GM19328 (cell line): ENCODE measurements around the gene WWOX.
A peak's percentile ranks its signal among the peaks of the same experiment; 100 is the strongest.
"Not testable (repeated sequence)": the region's sequence is repeated elsewhere in the genome, so short reads cannot be mapped to it uniquely, and the experiment has no call there.

Experiments
- ATAC-seq: cut with Tn5 transposase; IDR thresholded peaks from one replicate; pipeline ENCODE4 v1.9.1; 2021; ENCODE audit warnings: mild to moderate bottlenecking, moderate library complexity; ENCODE audit not compliant: unreplicated experiment

WWOX gene

GRCh38 chr16:78099271-78100111, at the start of gene WWOX:
Gene WWOX, plus strand, starts transcription at chr16:78099654.
- ATAC-seq = peak; percentile 97

GRCh38 chr16:78050734-78051400, 48.6 kb upstream of the WWOX start:
- ATAC-seq = no peak

- no peak for ATAC-seq
These were observed 41.5 kb upstream of the WWOX start for GRCh38 chr16:78057803-78058564.

- not testable (repeated sequence) for ATAC-seq
These were observed 39.6 kb upstream of the WWOX start for GRCh38 chr16:78059806-78060205.

GRCh38 chr16:78060295-78060694, 39.2 kb upstream of the WWOX start:
- no peak for ATAC-seq

GRCh38 chr16:78060809-78061208, 38.6 kb upstream of the WWOX start:
- no peak for ATAC-seq

- no peak for ATAC-seq
These were observed 34.1 kb upstream of the WWOX start for GRCh38 chr16:78065319-78065718.

- ATAC-seq = no peak
These were observed 29.5 kb upstream of the WWOX start for GRCh38 chr16:78069913-78070312.

GRCh38 chr16:78072275-78072674, 27.2 kb upstream of the WWOX start:
- ATAC-seq = no peak

GRCh38 chr16:78075800-78076199, 23.7 kb upstream of the WWOX start:
- ATAC-seq = no peak

GRCh38 chr16:78081341-78081740, 18.1 kb upstream of the WWOX start:
- ATAC-seq = no peak

- ATAC-seq = no peak
These were observed 8.0 kb upstream of the WWOX start for GRCh38 chr16:78091419-78091818.

- ATAC-seq = no peak
These were observed 6.7 kb upstream of the WWOX start for GRCh38 chr16:78092758-78093157.

- ATAC-seq = no peak
These were observed 5.3 kb upstream of the WWOX start for GRCh38 chr16:78094166-78094565.

GRCh38 chr16:78094998-78095397, 4.5 kb upstream of the WWOX start:
- no peak for ATAC-seq

- no peak for ATAC-seq
These were observed 3.1 kb upstream of the WWOX start for GRCh38 chr16:78096386-78096785.

GRCh38 chr16:78097548-78097947, 1.9 kb upstream of the WWOX start:
- no peak for ATAC-seq

GRCh38 chr16:78098087-78098486, 1.4 kb upstream of the WWOX start:
- no peak for ATAC-seq

- ATAC-seq = no peak
These were observed 721 bp upstream of the WWOX start for GRCh38 chr16:78098595-78099270.

- ATAC-seq = peak; percentile 29
These were observed 636 bp downstream of the WWOX start for GRCh38 chr16:78100112-78100467.

GRCh38 chr16:78102122-78102660, 2.7 kb downstream of the WWOX start:
- no peak for ATAC-seq
